DOHH2 (cell line): ENCODE data around the gene CUTA.

Experiments
- H3F3A ChIP-seq: fragments of 200-600 bp; sonication (generic), shearing (Covaris generic); 2 replicates; pipeline ENCODE4 v1.6.0; 2016; ENCODE audit warnings: antibody characterized with exemption, mild to moderate bottlenecking; ENCODE audit not compliant: control insufficient read depth, insufficient read depth
- H3K27ac ChIP-seq: fragments of 200-600 bp; sonication (generic); 2 replicates; pipeline ENCODE4 v1.5.1; 2014; ENCODE audit warnings: low read depth, mild to moderate bottlenecking, low read length, moderate library complexity
- H3K27me3 ChIP-seq: fragments of 200-600 bp; sonication (generic); 2 replicates; pipeline ENCODE4 v1.6.1; 2014; ENCODE audit warnings: mild to moderate bottlenecking, low read length, mixed read lengths; ENCODE audit not compliant: control insufficient read depth
- H3K36me3 ChIP-seq: fragments of 200-600 bp; sonication (generic); 2 replicates; pipeline ENCODE4 v1.6.1; 2014; ENCODE audit warnings: mild to moderate bottlenecking, low read length, moderate library complexity, mixed read lengths; ENCODE audit not compliant: control insufficient read depth
- H3K4me1 ChIP-seq: fragments of 200-600 bp; sonication (generic); 2 replicates; pipeline ENCODE4 v1.6.1; 2014; ENCODE audit warnings: mild to moderate bottlenecking, low read length, mixed read lengths; ENCODE audit not compliant: control insufficient read depth
- H3K4me2 ChIP-seq: fragments of 200-600 bp; sonication (generic); 2 replicates; pipeline ENCODE4 v1.6.0; 2014; ENCODE audit warnings: mild to moderate bottlenecking, low read length, moderate library complexity
- H3K4me3 ChIP-seq: fragments of 200-600 bp; sonication (generic); 2 replicates; pipeline ENCODE4 v1.5.1; 2014; ENCODE audit warnings: mild to moderate bottlenecking, low read length, mixed read lengths
- H3K79me2 ChIP-seq: fragments of 200-600 bp; sonication (generic); 2 replicates; pipeline ENCODE4 v1.6.1; 2014; ENCODE audit warnings: mild to moderate bottlenecking, low read length, mixed read lengths; ENCODE audit not compliant: control insufficient read depth
- H3K9me2 ChIP-seq: fragments of 200-600 bp; sonication (generic); replicated peaks from 2 replicates; pipeline ENCODE4 v1.6.1; 2014; ENCODE audit warnings: mild to moderate bottlenecking, low read length, mixed read lengths; ENCODE audit not compliant: control insufficient read depth
- H3K9me3 ChIP-seq: fragments of 200-600 bp; sonication (generic); 2 replicates; pipeline ENCODE4 v1.6.1; 2014; ENCODE audit warnings: antibody characterized with exemption, low read length, mixed read lengths; ENCODE audit not compliant: control insufficient read depth, insufficient read depth
- H4K20me1 ChIP-seq: fragments of 200-600 bp; sonication (generic); 2 replicates; pipeline ENCODE4 v1.6.0; 2014; ENCODE audit warnings: low read depth, mild to moderate bottlenecking, antibody characterized with exemption, low read length, moderate library complexity; ENCODE audit not compliant: control insufficient read depth, insufficient read depth
- EZH2phosphoT487 ChIP-seq: fragments of 200-600 bp; sonication (generic); IDR thresholded peaks from 2 replicates; pipeline ENCODE4 v1.6.1; 2017; ENCODE audit warnings: borderline replicate concordance, mild to moderate bottlenecking, antibody characterized with exemption, low read length, moderate library complexity, mixed read lengths
- TF ChIP-seq, protein P1 (sequence below): fragments of 200-600 bp; sonication (generic); IDR thresholded peaks from one replicate; pipeline ENCODE4 v1.5.1; 2014; ENCODE audit warnings: antibody characterized with exemption, mild to moderate bottlenecking, low read depth, low read length; ENCODE audit not compliant: poor library complexity, severe bottlenecking

CUTA gene

DNA sequence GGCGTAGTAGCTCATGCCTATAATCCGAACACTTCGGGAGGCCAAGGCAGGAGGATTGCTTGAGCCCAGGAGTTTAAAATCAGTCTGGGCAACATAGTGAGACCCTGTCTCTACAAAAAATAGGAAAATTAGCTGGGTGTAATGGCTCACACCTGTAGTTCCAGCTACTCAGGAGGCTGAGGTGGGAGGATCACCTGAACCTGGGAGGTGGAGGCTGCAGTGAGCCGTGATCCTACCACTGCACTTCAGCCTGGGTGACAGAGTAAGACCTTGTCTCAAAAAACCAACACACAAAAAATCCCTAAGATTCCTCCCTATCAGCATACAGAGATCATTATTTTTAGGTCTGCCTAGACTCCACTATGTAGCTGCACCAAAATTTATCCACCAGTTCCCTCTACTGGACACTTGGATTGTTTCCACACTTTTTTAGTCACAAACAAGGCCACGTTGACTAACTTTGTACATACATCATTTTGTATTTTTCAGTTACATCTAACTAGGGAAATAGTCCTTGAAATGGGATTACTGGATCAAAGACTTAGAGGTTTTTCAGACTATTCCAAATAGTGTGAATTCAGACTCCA, 10.7 kb downstream of the CUTA start:
- Histone ChIP-seq H3K9me2 (no peaks in the 10 kb centered on the region), H3K4me3 (no peak overlapping the region), H3K9me3 (no peaks in the 10 kb centered on the region), H3K4me1 (peaks cover 17% of the 10 kb centered on the region), H3K27ac (peak overlapping the region; percentile 0; the same call in 1 of the 2 replicates), H3K79me2 (peaks cover 9% of the 10 kb centered on the region), H3K27me3 (no peaks in the 10 kb centered on the region), H3K36me3 (peaks cover 65% of the 10 kb centered on the region), H3F3A (peaks cover 41% of the 10 kb centered on the region), H3K4me2 (no peak overlapping the region), H4K20me1 (no peaks in the 10 kb centered on the region)
- TF ChIP-seq EZH2phosphoT487: no peak
- TF ChIP-seq, protein P1, sequence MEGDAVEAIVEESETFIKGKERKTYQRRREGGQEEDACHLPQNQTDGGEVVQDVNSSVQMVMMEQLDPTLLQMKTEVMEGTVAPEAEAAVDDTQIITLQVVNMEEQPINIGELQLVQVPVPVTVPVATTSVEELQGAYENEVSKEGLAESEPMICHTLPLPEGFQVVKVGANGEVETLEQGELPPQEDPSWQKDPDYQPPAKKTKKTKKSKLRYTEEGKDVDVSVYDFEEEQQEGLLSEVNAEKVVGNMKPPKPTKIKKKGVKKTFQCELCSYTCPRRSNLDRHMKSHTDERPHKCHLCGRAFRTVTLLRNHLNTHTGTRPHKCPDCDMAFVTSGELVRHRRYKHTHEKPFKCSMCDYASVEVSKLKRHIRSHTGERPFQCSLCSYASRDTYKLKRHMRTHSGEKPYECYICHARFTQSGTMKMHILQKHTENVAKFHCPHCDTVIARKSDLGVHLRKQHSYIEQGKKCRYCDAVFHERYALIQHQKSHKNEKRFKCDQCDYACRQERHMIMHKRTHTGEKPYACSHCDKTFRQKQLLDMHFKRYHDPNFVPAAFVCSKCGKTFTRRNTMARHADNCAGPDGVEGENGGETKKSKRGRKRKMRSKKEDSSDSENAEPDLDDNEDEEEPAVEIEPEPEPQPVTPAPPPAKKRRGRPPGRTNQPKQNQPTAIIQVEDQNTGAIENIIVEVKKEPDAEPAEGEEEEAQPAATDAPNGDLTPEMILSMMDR: peak; percentile 33

DNA sequence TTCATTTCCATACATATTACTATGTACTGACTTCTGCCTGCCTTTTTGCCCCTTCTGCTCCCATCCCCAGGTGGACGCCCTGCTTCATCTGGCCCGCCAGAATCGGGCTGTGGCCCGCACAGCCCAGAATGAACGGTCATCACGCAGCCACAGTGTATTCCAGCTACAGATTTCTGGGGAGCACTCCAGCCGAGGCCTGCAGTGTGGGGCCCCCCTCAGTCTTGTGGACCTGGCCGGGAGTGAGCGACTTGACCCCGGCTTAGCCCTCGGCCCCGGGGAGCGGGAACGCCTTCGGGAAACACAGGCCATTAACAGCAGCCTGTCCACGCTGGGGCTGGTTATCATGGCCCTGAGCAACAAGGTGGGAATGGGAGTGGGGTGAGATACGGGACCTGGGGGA, 11.8 kb downstream of the CUTA start:
- Histone ChIP-seq H3K27ac (no peak overlapping the region), H3K27me3 (no peaks in the 10 kb centered on the region), H3K4me3 (no peak overlapping the region), H3K9me3 (no peaks in the 10 kb centered on the region), H3F3A (peaks cover 41% of the 10 kb centered on the region), H3K4me1 (peaks cover 10% of the 10 kb centered on the region), H3K9me2 (no peaks in the 10 kb centered on the region), H3K79me2 (peaks cover 4% of the 10 kb centered on the region; the same call in 1 of the 2 replicates), H4K20me1 (no peaks in the 10 kb centered on the region), H3K36me3 (peaks cover 74% of the 10 kb centered on the region), H3K4me2 (no peak overlapping the region)
- TF ChIP-seq, protein P1: no peak
- no peak for TF ChIP-seq EZH2phosphoT487

DNA sequence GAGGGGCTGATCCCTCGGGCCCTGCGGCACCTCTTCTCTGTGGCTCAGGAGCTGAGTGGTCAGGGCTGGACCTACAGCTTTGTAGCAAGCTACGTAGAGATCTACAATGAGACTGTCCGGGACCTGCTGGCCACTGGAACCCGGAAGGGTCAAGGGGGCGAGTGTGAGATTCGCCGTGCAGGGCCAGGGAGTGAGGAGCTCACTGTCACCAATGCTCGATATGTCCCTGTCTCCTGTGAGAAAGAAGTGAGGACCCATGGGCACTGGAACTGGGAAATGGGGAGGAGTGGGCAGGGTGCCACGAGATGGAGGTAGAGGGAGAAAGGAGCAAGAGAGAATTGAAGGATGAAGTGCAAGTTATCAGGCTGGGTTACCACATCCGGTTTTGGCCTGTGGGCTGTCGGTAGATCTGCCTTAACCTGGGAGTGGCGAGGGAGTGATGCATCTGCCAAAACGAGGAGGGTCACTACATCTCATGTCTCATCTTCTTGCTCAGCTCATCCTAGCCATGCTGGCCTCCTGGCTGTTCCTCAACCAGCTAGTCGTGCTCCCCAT, 12.4 kb downstream of the CUTA start:
- no peak overlapping the region for H3K4me2 ChIP-seq
- no peak overlapping the region for H3K27ac ChIP-seq
- H3K36me3 ChIP-seq: peaks cover 80% of the 10 kb centered on the region
- no peak overlapping the region for H3K4me3 ChIP-seq
- H4K20me1 ChIP-seq: no peaks in the 10 kb centered on the region
- peaks cover 10% of the 10 kb centered on the region for H3K79me2 ChIP-seq
- no peaks in the 10 kb centered on the region for H3K27me3 ChIP-seq
- no peaks in the 10 kb centered on the region for H3K9me2 ChIP-seq
- no peaks in the 10 kb centered on the region for H3K9me3 ChIP-seq
- peaks cover 10% of the 10 kb centered on the region for H3K4me1 ChIP-seq
- TF ChIP-seq, protein P1: no peak
- TF ChIP-seq EZH2phosphoT487: no peak
- H3F3A ChIP-seq: peaks cover 41% of the 10 kb centered on the region
